Mesenchymal stem cell (in vitro differentiated cells and primary cell): ENCODE measurements around the gene IDS.
"Not testable (repeated sequence)": the region's sequence is repeated elsewhere in the genome, so short reads cannot be mapped to it uniquely, and the experiment has no call there.

ENCODE experiments used
- DNase-seq: peaks from one replicate; pipeline ENCODE4 v3.0.0-alpha.2; 2013
- H2AFZ ChIP-seq: one replicate; pipeline ENCODE4 v1.6.1; 2013; ENCODE audit warnings: low read depth, mild to moderate bottlenecking, control low read depth, inconsistent platforms, low read length, moderate library complexity
- H2AK5ac ChIP-seq: 2 replicates; pipeline ENCODE4 v1.6.1; 2013; ENCODE audit warnings: low read length, moderate library complexity, mild to moderate bottlenecking, inconsistent platforms; ENCODE audit not compliant: severe bottlenecking
- H2BK120ac ChIP-seq: one replicate; pipeline ENCODE4 v1.6.1; 2013; ENCODE audit warnings: low read depth, mild to moderate bottlenecking, inconsistent platforms, low read length, moderate library complexity
- H2BK12ac ChIP-seq, 2 experiments: one replicate each; pipeline ENCODE4 v1.6.1; 2013; ENCODE audit warnings: inconsistent platforms in 2 of 2, low read length in 2 of 2, mild to moderate bottlenecking in 2 of 2, moderate library complexity in 2 of 2, control low read depth in 1 of 2
- H2BK15ac ChIP-seq: one replicate; pipeline ENCODE4 v1.6.1; 2013; ENCODE audit warnings: mild to moderate bottlenecking, low read depth, inconsistent platforms; ENCODE audit not compliant: poor library complexity, severe bottlenecking
- H2BK5ac ChIP-seq: 2 replicates; pipeline ENCODE4 v1.6.1; 2013; ENCODE audit warnings: low read depth, mild to moderate bottlenecking, low read length, control low read depth, inconsistent platforms; ENCODE audit not compliant: poor library complexity, severe bottlenecking
- H3K14ac ChIP-seq, 2 experiments: one replicate each; pipeline ENCODE4 v1.6.1; 2013; ENCODE audit warnings: inconsistent platforms in 2 of 2, low read length in 2 of 2, control low read depth in 1 of 2, mild to moderate bottlenecking in 1 of 2, moderate library complexity in 1 of 2
- H3K18ac ChIP-seq, 2 experiments: one replicate each; pipeline ENCODE4 v1.6.1; 2013; ENCODE audit warnings: inconsistent platforms in 2 of 2, low read length in 2 of 2, control low read depth in 1 of 2, low read depth in 1 of 2, mild to moderate bottlenecking in 1 of 2
- H3K23ac ChIP-seq, 2 experiments: one replicate each; pipeline ENCODE4 v1.6.1; 2013; ENCODE audit warnings: inconsistent platforms in 2 of 2, low read length in 2 of 2, mild to moderate bottlenecking in 2 of 2, moderate library complexity in 2 of 2, control low read depth in 1 of 2
- H3K27ac ChIP-seq: 2 replicates; pipeline ENCODE4 v1.5.1; 2013; ENCODE audit warnings: mild to moderate bottlenecking, moderate library complexity, low read length, control low read depth, inconsistent platforms; ENCODE audit not compliant: poor library complexity, severe bottlenecking
- H3K27me3 ChIP-seq, 2 experiments: 2 replicates each; pipeline versions ENCODE4 v1.6.1 to v1.7.0; 2013; ENCODE audit warnings: low read length in 2 of 2, mild to moderate bottlenecking in 2 of 2, moderate library complexity in 2 of 2, control low read depth in 1 of 2, inconsistent platforms in 1 of 2; ENCODE audit not compliant: control insufficient read depth in 1 of 2, insufficient read depth in 1 of 2
- H3K36me3 ChIP-seq, 2 experiments: 2 replicates each; pipeline versions ENCODE4 v1.6.1 to v1.7.0; 2013; ENCODE audit warnings: low read length in 2 of 2, control low read depth in 1 of 2, inconsistent platforms in 1 of 2, low read depth in 1 of 2, mild to moderate bottlenecking in 1 of 2; ENCODE audit not compliant: insufficient read depth in 2 of 2, control insufficient read depth in 1 of 2
- H3K4ac ChIP-seq, 2 experiments: one replicate each; pipeline ENCODE4 v1.6.1; 2013; ENCODE audit warnings: inconsistent platforms in 2 of 2, low read length in 2 of 2, mild to moderate bottlenecking in 2 of 2, moderate library complexity in 2 of 2, control low read depth in 1 of 2, low read depth in 1 of 2
- H3K4me1 ChIP-seq: 2 replicates; pipeline ENCODE4 v1.6.1; 2013; ENCODE audit warnings: low read depth, low read length, control low read depth; ENCODE audit not compliant: control insufficient read depth, insufficient read depth
- H3K4me2 ChIP-seq: 2 replicates; pipeline ENCODE4 v1.6.1; 2013; ENCODE audit warnings: low read length, mild to moderate bottlenecking, inconsistent platforms; ENCODE audit not compliant: poor library complexity, severe bottlenecking
- H3K4me3 ChIP-seq, 2 experiments: 2 replicates each; pipeline versions ENCODE4 v1.5.1 to v1.7.0; 2013; ENCODE audit warnings: low read length in 2 of 2, mild to moderate bottlenecking in 2 of 2, control low read depth in 1 of 2, low read depth in 1 of 2; ENCODE audit not compliant: insufficient read depth in 1 of 2
- H3K79me1 ChIP-seq: replicated peaks from 2 replicates; pipeline ENCODE4 v1.6.1; 2013; ENCODE audit warnings: mild to moderate bottlenecking, control low read depth, low read length, inconsistent platforms; ENCODE audit not compliant: poor library complexity, severe bottlenecking
- H3K9ac ChIP-seq: 2 replicates; pipeline ENCODE4 v1.7.0; 2013; ENCODE audit warnings: mild to moderate bottlenecking, low read length, moderate library complexity
- H3K9me3 ChIP-seq: 2 replicates; pipeline ENCODE4 v1.7.0; 2013; ENCODE audit warnings: mild to moderate bottlenecking, low read length; ENCODE audit not compliant: control insufficient read depth
- H4K8ac ChIP-seq: one replicate; pipeline ENCODE4 v1.6.1; 2013; ENCODE audit warnings: inconsistent platforms, mild to moderate bottlenecking, low read length, moderate library complexity
- H4K91ac ChIP-seq: one replicate; pipeline ENCODE4 v1.6.1; 2013; ENCODE audit warnings: mild to moderate bottlenecking, low read length, inconsistent platforms
- WGBS: methylation state at CpG from one replicate; pipeline ENCODE4 v1.1.7; 2013; ENCODE audit warnings: mixed read lengths; 5-methylcytosine and 5-hydroxymethylcytosine counted together

The IDS gene

GRCh38 chrX:149550454-149550853 lies 45.3 kb upstream of the IDS start:
- H3K9ac ChIP-seq, H3K18ac ChIP-seq, H3K4me3 ChIP-seq, H3K4me2 ChIP-seq, H3K14ac ChIP-seq, H3K27ac ChIP-seq, H3K36me3 ChIP-seq, H4K91ac ChIP-seq, H3K23ac ChIP-seq, DNase-seq, H3K4me1 ChIP-seq, H2BK12ac ChIP-seq, H2BK5ac ChIP-seq, H3K4ac ChIP-seq, H4K8ac ChIP-seq, H3K9me3 ChIP-seq, H2BK120ac ChIP-seq, H2AK5ac ChIP-seq, H2AFZ ChIP-seq, H3K27me3 ChIP-seq, H2BK15ac ChIP-seq, H3K79me1 ChIP-seq: not testable (repeated sequence)
- WGBS, result no CpG with 5 or more reads among the region's 1 CpG

- H2AK5ac ChIP-seq, H3K14ac ChIP-seq, H3K4me3 ChIP-seq, H2AFZ ChIP-seq, H2BK15ac ChIP-seq, H3K4ac ChIP-seq, H3K27ac ChIP-seq, H2BK12ac ChIP-seq, H3K27me3 ChIP-seq, H4K8ac ChIP-seq, H3K4me2 ChIP-seq, H2BK5ac ChIP-seq, H3K4me1 ChIP-seq, H3K36me3 ChIP-seq, DNase-seq, H3K79me1 ChIP-seq, H3K9me3 ChIP-seq, H3K18ac ChIP-seq, H3K23ac ChIP-seq, H3K9ac ChIP-seq, H2BK120ac ChIP-seq, H4K91ac ChIP-seq: not testable (repeated sequence)
- WGBS, result no CpG with 5 or more reads among the region's 6 CpGs
Observed at GRCh38 chrX:149549701-149550100, 44.6 kb upstream of the IDS start, which contains the start of gene HSFX3. TSS of gene HSFX3 (minus strand) at chrX:149549924. CDS start at chrX:149549852, 72 bp downstream.

- H2BK15ac ChIP-seq, H3K36me3 ChIP-seq, H3K27ac ChIP-seq, H2BK5ac ChIP-seq, H3K79me1 ChIP-seq, H2AK5ac ChIP-seq, H3K14ac ChIP-seq, H2BK12ac ChIP-seq, H3K9me3 ChIP-seq, H3K27me3 ChIP-seq, H3K4me3 ChIP-seq, DNase-seq, H3K23ac ChIP-seq, H2AFZ ChIP-seq, H3K4ac ChIP-seq, H3K4me2 ChIP-seq, H3K9ac ChIP-seq, H4K91ac ChIP-seq, H3K4me1 ChIP-seq, H3K18ac ChIP-seq, H4K8ac ChIP-seq, H2BK120ac ChIP-seq: not testable (repeated sequence)
- WGBS, result no CpG with 5 or more reads among the region's 3 CpGs
Observed at GRCh38 chrX:149547782-149548181, 42.7 kb upstream of the IDS start.

- not testable (repeated sequence) for DNase-seq, H2BK120ac ChIP-seq, H3K9ac ChIP-seq, H3K4me3 ChIP-seq, H2BK15ac ChIP-seq, H4K8ac ChIP-seq, H3K4me2 ChIP-seq, H3K23ac ChIP-seq, H3K79me1 ChIP-seq, H3K27me3 ChIP-seq, H2AK5ac ChIP-seq, H3K36me3 ChIP-seq, H2BK12ac ChIP-seq, H2BK5ac ChIP-seq, H4K91ac ChIP-seq, H3K4ac ChIP-seq, H3K4me1 ChIP-seq, H3K18ac ChIP-seq, H3K14ac ChIP-seq, H3K9me3 ChIP-seq, H3K27ac ChIP-seq, H2AFZ ChIP-seq
- WGBS, result no CpG with 5 or more reads among the region's 1 CpG
Observed at GRCh38 chrX:149546962-149547361, 41.9 kb upstream of the IDS start.
